Chondrocyte (in vitro differentiated cells): ENCODE data around the gene C10orf71. TPM values are rescaled to one million over a fixed set of nuclear protein-coding genes. Genes with fewer than 3 reads are reported as not detected.

Experiments used
- DNase-seq: peaks from one replicate; pipeline ENCODE4 v3.0.0; 2021; ENCODE audit warnings: mixed read lengths, low spot score
- H3K27ac Mint-ChIP-seq: one replicate; pipeline ENCODE4 v1.8.0; 2021; ENCODE audit warnings: mild to moderate bottlenecking, moderate library complexity, mixed read lengths; ENCODE audit not compliant: unreplicated experiment
- H3K27me3 Mint-ChIP-seq: 2 replicates; pipeline ENCODE4 v1.8.0; 2021; ENCODE audit warnings: low read depth, mixed read lengths
- H3K36me3 Mint-ChIP-seq: 2 replicates; pipeline ENCODE4 v1.8.0; 2021; ENCODE audit warnings: low read depth, mixed read lengths
- H3K4me1 Mint-ChIP-seq: 2 replicates; pipeline ENCODE4 v1.8.0; 2021; ENCODE audit warnings: low read depth, mild to moderate bottlenecking, mixed read lengths
- H3K4me3 Mint-ChIP-seq: one replicate; pipeline ENCODE4 v1.8.0; 2021; ENCODE audit warnings: mild to moderate bottlenecking, moderate library complexity, mixed read lengths; ENCODE audit not compliant: unreplicated experiment
- H3K9me3 Mint-ChIP-seq: 2 replicates; pipeline ENCODE4 v1.8.0; 2021; ENCODE audit warnings: low read depth, mixed read lengths
- total RNA-seq: library from RNA; stranded (reverse); gene quantifications from 3 replicates; pipeline ENCODE4 v1.2.1, GENCODE V29; 2021
- TF ChIP-seq, protein P1 (sequence below): fragments of 200-600 bp; sonication (generic); IDR thresholded peaks from 2 replicates; pipeline ENCODE4 v1.5.0; 2021; ENCODE audit warnings: antibody characterized with exemption, mild to moderate bottlenecking, moderate library complexity

The C10orf71 gene
- total RNA-seq, 1 donor from 2014 or later, result not detected

GRCh38 chr10:49287689-49288340, 11.2 kb upstream of the C10orf71 start:
- H3K27me3 Mint-ChIP-seq, result peaks cover 18% of the 10 kb centered on the region
- no peak overlapping the region for H3K4me3 Mint-ChIP-seq

GRCh38 chr10:49288341-49289065, 10.5 kb upstream of the C10orf71 start:
- Mint-ChIP-seq H3K27ac (no peak overlapping the region), H3K27me3 (peaks cover 21% of the 10 kb centered on the region), H3K36me3 (no peaks in the 10 kb centered on the region), H3K4me3 (no peak overlapping the region), H3K4me1 (no peaks in the 10 kb centered on the region), H3K9me3 (no peaks in the 10 kb centered on the region)
- DNase-seq, result no peak
- TF ChIP-seq, protein P1, sequence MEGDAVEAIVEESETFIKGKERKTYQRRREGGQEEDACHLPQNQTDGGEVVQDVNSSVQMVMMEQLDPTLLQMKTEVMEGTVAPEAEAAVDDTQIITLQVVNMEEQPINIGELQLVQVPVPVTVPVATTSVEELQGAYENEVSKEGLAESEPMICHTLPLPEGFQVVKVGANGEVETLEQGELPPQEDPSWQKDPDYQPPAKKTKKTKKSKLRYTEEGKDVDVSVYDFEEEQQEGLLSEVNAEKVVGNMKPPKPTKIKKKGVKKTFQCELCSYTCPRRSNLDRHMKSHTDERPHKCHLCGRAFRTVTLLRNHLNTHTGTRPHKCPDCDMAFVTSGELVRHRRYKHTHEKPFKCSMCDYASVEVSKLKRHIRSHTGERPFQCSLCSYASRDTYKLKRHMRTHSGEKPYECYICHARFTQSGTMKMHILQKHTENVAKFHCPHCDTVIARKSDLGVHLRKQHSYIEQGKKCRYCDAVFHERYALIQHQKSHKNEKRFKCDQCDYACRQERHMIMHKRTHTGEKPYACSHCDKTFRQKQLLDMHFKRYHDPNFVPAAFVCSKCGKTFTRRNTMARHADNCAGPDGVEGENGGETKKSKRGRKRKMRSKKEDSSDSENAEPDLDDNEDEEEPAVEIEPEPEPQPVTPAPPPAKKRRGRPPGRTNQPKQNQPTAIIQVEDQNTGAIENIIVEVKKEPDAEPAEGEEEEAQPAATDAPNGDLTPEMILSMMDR, result no peak

More at GRCh38 chr10:49287689-49288340, 11.2 kb upstream of the C10orf71 start:
- TF ChIP-seq, protein P1, result no peak
- H3K27ac Mint-ChIP-seq, result no peak overlapping the region
- H3K36me3 Mint-ChIP-seq, result no peaks in the 10 kb centered on the region
- DNase-seq, result no peak
- no peaks in the 10 kb centered on the region for H3K9me3 Mint-ChIP-seq
- no peaks in the 10 kb centered on the region for H3K4me1 Mint-ChIP-seq

GRCh38 chr10:49289480-49289879, 9.5 kb upstream of the C10orf71 start:
- no peak for DNase-seq
- TF ChIP-seq, protein P1, result no peak
- H3K4me3 Mint-ChIP-seq, result no peak overlapping the region

GRCh38 chr10:49290131-49290530, 8.8 kb upstream of the C10orf71 start:
- H3K4me1 Mint-ChIP-seq, result no peaks in the 10 kb centered on the region
- H3K9me3 Mint-ChIP-seq, result no peaks in the 10 kb centered on the region
- H3K27ac Mint-ChIP-seq, result no peak overlapping the region
- TF ChIP-seq, protein P1, result no peak
- H3K27me3 Mint-ChIP-seq, result peaks cover 21% of the 10 kb centered on the region
- no peak overlapping the region for H3K4me3 Mint-ChIP-seq
- DNase-seq, result no peak
- H3K36me3 Mint-ChIP-seq, result no peaks in the 10 kb centered on the region

More at GRCh38 chr10:49289480-49289879, 9.5 kb upstream of the C10orf71 start:
- no peaks in the 10 kb centered on the region for H3K4me1 Mint-ChIP-seq
- no peak overlapping the region for H3K27ac Mint-ChIP-seq
- H3K27me3 Mint-ChIP-seq, result peaks cover 21% of the 10 kb centered on the region
- H3K36me3 Mint-ChIP-seq, result no peaks in the 10 kb centered on the region
- no peaks in the 10 kb centered on the region for H3K9me3 Mint-ChIP-seq

DNA sequence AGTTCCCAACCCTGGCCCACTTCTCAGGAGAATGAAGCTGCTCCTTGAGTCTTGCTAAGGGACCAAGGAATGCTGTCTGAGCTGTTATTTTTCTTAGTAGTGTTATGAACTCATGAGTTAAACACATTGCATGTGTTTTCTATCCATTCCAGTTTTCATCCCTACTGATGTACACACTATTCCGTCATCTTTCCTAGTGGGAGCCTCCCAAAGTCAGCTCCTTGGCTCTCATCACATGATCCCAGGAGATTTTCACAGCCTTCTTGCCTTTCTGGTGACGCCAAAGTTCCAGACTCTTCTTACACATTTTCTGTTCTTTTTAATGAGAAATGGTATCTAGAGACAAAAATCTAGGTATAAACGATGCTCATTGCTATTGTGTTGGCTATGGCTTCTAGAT, 8.4 kb upstream of the C10orf71 start:
- Mint-ChIP-seq H3K4me1 (no peaks in the 10 kb centered on the region), H3K4me3 (no peak overlapping the region), H3K27ac (no peak overlapping the region), H3K36me3 (no peaks in the 10 kb centered on the region), H3K9me3 (no peaks in the 10 kb centered on the region), H3K27me3 (peaks cover 21% of the 10 kb centered on the region)
- no peak for DNase-seq
- TF ChIP-seq, protein P1, result no peak
